HepG2 (cell line): ENCODE data around the gene SMPD3.

ENCODE experiments used
- ETV6 ChIP-seq: sonication (generic); formaldehyde crosslinking; conservative IDR thresholded peaks from 2 replicates; pipeline ENCODE4 v1.4.0; 2020; ENCODE audit warnings: missing genetic modification reagents
- FOXM1 ChIP-seq: sonication (generic); formaldehyde crosslinking; IDR thresholded peaks from 2 replicates; pipeline ENCODE4 v1.5.0; 2020; ENCODE audit warnings: missing genetic modification reagents
- NR2F1 ChIP-seq, 2 experiments: fragments of 450-650 bp in 1 of 2; formaldehyde crosslinking in 1 of 2; IDR thresholded peaks; 2 replicates each; pipeline versions ENCODE4 v1.5.0 to v1.6.1; 2016 to 2020; ENCODE audit warnings: mild to moderate bottlenecking in 1 of 2, missing compliant biosample characterization in 1 of 2, missing genetic modification reagents in 1 of 2, moderate library complexity in 1 of 2
- PCBP1 ChIP-seq: fragments of 200-400 bp; formaldehyde crosslinking; IDR thresholded peaks from 2 replicates; pipeline ENCODE4 v1.6.1; 2017; ENCODE audit warnings: mild to moderate bottlenecking, low read depth, low read length, borderline replicate concordance
- RFX5 ChIP-seq: IDR thresholded peaks from 2 replicates; pipeline ENCODE4 v1.6.1; 2011; ENCODE audit warnings: low read depth, low read length, improper control_type of control experiment
- SUZ12 ChIP-seq: fragments of 150-350 bp; IDR thresholded peaks from 2 replicates; pipeline ENCODE4 v1.6.1; 2014; ENCODE audit warnings: low read depth, low read length

DNA sequence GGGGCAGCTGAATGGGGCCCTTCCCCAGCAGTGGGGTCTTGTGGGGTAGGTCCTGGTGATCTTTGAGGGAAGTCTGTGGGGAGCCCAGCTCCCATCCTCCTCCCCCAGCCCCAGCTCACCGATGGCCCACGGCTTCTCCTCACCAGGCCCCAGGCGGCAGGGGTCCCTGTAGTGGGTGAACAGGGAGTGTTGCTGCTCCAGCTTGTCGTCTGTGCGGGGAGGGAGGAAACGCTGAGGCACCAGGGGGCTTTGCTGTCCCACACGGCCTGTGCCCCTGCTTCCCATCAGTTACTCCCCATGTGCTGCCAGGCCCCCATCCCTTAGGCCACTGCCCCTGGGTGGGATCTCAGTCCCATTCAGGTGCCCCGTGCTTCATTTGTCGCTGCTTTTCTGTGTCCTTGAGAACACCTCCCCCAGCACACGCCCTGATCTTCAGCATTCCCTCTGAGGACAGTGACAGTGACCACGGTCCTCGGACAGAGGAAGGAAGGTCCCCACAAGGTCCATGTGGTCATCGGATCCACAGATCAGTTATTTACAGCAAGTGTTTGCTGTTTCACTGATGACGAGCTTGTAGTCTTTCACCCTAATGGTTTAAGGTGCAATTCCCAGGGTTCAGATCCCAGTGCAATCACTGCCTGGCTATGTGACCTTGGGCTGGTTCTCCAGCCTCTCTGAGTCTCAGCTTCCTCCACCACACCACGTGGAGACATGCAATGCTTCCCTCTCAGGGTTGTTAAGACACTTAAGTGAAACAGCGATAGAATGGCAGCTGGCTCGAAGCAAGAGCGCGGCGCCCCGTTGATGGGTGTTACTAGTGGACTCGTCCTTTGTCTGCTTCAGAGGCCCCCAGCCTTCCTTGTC, 84.4 kb downstream of the SMPD3 start:
- no peak for TF ChIP-seq ETV6
- no peak for TF ChIP-seq RFX5
- TF ChIP-seq FOXM1 (CRISPR knock-in tag), result no peak
- TF ChIP-seq PCBP1, result no peak
- TF ChIP-seq NR2F1 (CRISPR knock-in tag; IDR thresholded peaks at IDR 0.05), result no peak
- no peak for TF ChIP-seq SUZ12
